Activated CD4-positive, alpha-beta T cell treated with anti-CD3 and anti-CD28 coated beads, Interleukin-2, amount 50 U/mL, for 4 hours (primary cell): ENCODE results near the gene DNAL4.

Source experiments
- DNase-seq, 2 experiments: peaks; one replicate each; pipeline ENCODE4 v3.0.0-alpha.2; 2020

Gene DNAL4

DNA sequence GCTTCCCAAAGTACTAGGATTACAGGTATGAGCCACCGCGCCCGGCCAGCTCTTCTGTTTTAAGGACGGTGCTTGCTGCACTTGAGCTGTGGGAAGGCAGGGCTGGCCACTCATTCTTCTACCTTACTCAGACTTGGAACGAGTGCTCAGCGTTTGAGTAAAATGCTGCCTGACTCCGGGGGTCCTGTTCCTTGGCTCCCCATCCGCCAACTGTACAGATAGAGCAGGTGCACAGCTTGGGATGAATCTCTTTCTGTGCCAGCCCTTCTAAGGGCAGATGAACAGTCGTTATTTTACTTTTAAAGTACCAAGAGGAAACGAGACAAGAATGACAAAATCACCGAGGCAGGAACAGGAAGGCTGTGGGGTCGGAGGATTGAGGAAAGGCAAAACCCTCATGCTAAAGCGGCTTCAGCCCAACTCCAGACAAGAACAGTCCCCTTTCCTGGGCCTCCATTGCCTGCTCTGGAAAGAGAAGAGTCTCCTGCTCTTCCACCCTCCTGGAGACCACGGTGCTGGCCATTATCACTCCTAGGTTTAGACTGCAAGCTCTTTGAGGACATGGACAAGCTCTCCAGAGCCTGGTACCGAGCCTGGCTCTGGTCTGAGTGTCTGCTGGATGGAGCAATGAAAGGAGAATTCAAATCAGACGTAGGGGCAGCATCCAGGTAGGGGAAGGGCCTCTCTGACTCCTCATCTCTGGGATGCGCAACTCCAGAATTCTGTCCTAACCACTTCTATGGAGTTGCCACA lies 37.1 kb downstream of the DNAL4 start:
- no peak for DNase-seq

DNA sequence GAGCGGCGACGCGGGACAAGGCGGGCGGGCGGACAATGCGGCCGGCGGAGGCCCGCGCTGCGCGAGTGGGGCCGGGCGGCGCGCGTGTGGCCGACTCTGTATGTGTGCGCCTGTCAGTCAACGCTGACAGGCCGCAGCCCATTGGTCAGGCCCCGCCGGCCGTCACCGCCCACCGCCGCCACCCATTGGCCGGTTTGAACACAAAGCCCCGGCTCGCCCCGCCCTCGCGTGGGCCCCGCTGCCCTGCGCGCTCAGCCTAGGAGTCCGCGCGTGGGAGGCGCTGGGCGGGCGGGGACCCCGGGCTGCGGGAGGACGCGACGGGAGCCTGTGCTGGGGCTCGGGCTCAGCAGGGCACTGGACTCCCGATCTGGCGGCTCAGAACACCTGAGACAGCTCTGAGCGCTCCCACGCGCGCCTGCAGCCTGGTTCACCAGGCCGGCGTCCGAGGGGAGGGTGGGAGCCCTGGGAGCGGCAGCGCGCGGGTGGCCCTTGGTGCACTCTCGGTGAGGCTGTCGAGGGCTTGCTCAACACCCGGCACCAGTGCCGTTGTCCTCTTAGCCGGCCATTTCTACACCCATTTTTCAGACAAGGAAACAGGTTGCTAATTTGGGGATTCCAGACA lies 37.9 kb downstream of the DNAL4 start, which contains the start of gene SUN2:
Gene SUN2 (minus strand): TSS at position 88 of the 622 bp plus-strand sequence. CDS start 3,370 bp downstream, outside the sequence.
- DNase-seq: peak; percentile 94 to 95

DNA sequence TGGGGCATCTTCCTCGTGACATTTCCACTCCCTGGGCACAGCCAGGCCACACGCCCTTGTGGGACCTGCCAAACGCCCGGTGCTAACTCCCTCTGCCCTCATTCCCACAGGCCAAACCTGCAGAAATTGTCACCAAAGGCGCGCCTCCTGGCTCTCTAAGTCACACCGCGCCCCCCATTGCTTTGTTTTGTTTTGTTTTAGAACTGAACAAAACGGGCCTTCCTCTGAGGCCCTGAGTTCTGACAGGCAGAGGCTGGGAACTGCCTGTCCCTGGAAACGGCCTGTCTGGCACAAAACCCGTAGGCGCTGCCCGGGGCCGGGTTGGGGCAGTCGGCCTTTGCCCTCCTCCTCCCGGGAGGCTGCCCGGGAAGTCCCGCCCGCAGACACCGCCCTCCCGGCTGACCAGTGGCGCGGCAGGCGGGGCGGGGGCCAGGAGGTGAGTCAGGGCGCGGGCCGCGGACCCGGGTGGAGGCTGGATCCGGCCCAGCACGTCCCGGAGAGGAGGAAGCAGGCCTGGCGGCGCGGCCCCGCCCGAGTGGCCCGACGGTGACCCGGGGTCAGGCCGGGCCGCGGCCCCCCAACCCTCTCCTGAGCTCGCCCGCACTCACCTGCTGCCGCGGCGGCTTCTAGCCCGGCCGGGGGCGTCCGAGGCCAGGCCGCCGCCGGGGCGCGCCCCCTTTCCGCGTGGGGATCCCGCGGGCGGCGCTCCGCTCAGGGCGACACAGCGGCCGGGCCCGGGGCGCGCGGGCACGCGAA lies 38.6 kb downstream of the DNAL4 start:
- peak in 1 of 2 experiments; percentile 14 for DNase-seq

DNA sequence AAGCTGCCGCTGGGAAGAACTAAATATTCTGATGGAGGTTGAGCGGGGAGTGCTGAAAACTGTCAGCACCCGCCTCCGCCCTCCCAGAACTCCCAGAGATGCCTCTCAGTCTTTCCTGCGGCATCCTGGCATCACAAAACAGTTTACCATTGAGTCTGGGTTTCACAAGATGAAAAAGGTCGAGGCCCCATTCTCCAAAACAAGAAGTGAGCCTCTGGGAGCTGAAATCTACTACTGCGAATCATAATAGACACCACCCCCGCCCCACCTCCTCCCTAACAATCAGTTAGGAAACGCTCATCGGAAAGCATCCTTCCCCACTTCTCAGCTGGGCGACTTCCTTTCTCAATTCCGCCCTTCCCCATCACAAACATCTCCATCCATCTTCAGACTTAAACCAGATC lies 39.2 kb downstream of the DNAL4 start:
- peak in 1 of 2 experiments; percentile 24 for DNase-seq

DNA sequence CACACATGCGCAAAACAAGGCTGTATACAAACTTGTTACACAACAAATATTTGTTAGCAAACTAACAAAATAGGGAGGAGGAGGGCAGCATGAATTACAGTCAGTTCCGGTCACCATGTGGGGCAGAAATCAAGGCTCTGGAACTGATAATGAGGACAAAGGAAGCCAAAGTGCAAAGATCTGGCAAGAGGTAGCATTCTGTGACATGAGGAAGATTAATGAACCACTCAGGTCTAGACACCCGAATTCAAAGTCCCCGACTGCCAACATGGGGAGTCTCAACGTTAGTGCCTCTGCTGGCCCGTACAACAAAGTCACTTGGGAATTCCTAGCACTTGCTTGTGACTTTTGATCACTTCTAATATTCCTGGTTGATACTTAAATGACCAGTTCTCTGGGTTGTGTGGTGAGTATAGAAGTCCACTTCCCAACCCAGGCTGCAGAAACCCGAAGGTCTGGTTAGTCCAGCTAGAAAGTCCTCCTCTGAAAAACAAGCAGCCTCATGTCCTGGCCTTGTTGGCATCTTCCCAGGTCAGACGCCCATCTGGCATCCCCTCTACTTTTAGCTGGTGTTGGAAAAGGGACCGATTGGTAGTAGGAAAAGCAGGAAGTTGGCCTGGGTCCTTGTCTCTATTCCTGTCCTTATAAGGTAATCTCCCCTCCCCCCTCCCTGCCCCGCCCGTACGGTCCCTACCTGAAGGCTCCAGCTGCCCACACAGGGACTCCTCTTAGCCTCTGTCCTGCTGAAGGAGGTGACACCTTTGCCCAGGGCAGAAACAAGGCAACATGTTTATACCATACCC lies 39.8 kb downstream of the DNAL4 start:
- DNase-seq: no peak

DNA sequence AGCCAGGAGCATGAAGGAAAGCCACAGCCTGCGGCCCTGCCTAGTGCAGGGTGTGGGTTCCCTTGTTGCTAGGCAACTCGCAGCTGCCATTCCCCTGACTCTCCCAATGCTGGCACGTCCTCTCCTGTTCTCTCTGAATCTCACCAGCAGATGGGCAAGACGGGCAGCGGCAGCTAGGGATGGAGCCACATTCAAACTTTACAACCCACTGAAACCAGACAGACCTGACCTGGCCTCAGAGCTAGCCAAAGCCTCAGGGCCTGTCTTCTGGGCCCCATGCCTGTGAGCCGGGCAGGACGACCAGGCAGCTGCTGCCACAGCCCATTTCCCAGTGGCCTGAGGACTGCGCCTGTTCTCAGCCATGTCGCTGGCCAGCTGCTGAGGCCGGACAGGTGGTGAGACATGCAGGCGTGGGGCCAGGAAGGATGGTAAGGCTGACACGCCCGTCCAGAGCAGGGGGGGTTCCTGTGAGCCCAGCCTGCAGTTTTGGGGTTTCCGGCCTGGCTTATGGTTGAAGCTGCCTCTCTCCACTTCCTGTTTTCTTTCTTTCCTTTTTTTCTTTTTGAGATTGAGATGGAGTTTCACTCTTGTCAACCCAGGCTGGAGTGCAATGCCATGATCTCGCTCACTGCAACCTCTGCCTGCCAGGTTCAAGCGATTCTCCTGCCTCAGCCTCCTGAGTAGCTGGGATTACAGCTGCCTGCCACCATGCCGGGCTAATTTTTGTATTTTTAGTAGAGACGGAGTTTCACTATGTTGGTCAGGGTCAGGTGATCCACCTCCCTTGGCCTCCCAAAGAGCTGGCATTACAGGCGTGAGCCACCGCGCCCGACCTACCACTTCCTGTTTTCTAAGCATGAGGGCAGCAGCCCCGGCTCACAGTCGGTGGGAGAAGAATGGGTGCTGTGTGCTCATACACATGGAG lies 42.3 kb downstream of the DNAL4 start:
- DNase-seq: peak; percentile 30 to 41

DNA sequence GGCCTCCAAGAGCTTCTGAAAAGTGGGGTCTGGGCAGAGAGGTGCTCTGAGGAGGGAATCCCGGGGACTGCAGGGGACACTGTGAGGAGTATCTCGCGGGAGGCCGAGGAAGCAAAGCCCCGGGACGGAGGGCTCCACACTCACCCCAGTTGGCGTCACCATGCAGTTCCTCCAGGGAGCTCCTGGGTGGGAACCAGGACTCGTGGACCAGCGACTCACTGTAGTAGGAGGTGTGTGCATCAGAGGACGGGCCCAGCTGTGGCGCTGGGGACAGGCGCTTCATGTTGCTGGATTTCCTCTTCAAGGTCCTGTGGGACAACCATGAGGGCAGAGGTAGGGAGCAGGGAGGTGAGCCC lies 42.9 kb downstream of the DNAL4 start:
- DNase-seq: no peak

DNA sequence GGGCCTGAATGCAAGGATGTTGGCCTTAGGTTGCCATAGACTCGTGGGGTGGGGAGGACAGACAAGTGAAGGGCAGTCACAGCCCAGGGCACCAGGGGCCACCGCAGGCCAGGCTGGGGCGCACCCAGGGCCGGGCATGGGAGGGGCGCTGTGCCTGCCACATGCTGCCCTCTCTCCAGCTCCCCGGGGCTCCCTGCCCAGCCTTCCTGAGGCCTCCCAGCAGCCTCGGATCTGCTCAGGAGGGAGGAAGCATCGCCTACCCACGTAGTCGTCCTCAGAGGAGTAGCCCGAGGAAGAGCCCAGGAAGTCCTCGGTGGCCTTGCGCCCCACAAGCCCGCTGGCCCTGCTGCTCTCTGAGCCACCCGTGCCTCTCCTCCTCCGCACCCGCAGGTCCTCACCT lies 43.3 kb downstream of the DNAL4 start:
- no peak for DNase-seq

DNA sequence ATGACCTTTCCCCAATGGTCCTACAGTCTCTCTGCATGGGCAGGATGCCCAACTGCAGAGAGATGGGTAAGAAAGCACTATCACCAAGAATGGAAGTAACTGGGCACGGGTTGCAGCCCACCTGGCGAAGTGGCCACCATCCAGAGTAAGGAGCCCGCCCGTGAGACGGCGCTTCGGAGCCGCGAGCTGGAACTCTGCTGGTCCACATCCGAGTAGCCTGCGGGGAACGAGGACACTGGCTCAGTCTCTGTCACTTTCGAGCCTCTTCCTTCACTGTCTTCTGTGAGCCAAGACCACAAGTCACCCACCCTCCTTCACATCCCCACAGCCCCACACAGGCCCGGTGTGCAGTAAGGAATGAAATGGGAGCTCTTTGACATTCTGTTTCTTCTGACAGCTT lies 43.8 kb downstream of the DNAL4 start:
- no peak for DNase-seq

DNA sequence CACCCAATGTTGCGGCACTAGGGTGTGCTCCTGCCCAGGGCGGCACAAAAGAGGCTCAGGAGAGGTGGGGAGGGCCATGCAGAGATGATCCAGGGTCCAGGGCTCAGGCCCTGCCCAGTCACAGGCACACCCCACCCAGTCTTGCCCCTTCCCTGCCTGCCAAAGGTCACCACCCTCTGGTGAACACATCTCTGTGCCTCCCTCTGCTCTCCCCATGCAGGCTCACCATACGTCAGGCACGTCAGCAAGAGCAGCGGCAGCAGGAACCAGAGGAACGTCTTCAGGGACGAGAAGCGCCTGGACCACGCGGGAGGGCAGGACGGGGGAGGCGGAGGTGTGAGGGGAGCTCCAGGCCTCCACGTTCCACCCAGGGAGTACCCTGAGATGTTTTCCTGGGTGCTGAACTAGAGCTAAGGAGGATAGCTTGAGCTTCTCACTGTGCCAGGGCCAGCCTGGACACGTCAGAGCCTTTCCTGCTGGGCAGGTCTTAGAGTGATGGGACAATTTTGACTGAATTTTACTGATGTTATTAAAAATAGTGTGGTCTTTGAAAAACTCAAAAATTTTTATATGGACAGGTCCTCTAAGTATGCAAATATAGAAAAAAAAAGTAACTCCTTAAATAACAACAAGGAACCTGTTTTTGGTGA lies 45.3 kb downstream of the DNAL4 start:
- no peak for DNase-seq

DNA sequence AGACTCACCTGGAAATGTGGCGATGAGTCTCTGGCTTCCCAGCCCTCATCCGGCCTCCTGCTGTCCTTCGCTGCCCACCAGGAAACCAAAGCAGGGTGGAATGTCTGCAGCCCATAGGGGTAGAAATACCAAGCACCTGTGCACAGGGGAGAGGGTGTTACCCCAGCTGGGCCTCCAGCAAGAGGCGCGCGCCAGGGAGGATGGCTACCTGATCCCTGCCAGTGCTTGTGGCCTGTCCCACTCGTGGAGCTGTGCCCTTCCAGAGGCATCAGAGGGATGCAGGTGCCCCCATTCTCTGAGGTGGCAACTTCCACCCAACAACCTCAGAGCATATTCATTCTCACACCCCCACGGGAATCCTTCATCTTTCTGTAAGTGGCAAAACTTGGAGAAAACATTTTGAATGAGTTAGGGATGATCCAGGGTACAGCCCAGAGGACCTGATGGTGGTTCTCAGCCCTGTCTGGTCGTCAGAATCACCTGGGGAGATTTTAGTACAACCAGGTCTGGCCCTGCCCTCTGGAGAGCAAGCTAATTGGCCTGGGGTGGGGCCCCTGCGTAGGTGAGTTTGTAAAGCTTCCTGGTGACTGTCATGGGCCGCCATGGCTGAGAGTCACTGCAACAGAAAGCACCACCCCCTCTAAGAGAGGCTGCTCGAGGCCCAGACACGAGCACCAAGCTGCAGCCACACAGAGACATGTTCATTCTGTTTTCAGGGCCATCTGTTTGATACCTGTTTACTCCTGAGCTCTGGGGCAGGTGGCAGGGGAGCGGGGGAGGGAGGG lies 48.1 kb downstream of the DNAL4 start:
- DNase-seq: no peak

DNA sequence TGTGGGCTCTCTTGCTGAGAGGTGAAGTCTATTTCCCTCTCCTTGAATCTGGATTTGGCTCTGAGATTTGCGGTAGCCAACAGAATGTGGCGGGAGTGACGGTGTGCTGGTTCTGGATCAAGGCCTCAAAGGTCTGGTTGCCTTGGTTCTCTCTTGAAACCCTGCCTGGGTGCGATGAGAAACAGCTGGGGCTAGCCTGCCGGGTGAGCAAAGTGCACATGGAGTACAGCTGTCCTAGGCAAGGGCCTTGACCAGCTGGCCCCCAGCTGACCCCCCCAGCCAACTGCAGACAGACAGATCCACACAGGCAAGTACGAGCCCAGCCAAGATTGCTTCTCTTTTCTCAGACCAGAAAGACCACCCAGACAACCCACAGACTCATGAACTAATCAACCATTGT lies 49.0 kb downstream of the DNAL4 start:
- DNase-seq: no peak

DNA sequence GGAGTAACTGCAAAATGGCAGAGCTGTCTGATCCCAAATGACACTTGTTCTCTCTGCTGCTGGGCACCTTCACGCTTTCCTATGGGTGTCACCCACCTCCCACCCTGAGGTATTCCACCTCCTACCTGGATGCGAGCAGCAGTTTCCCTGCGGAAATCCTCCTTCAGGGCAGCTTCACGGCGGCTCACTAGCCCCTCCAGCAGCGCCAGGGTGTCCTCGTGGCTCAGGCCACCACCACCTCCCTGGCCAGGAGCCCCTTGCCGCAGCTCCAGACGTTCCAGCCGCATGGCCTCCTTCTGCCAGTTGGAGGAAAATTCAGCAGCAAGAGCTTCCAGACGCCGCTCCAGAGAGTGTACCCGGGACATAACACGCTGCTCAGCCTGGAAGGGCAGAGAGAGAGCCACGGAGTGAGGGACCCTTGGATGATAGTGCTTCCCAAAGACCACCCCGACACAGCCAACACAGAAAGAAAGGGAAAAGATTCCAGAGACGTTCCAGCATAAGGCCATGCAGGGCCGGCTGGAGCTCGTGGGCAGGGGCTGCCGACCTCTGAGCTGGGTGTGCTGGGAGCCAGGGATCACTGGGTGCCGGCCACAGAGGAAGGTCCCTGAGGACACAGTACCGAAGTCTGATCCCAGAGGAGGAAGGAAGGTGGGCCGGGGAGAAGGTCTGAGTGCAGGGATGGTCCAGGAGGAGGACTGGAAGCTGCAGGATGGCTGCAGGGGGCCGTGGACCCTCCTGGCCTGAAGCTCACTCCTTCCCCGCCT lies 51.6 kb downstream of the DNAL4 start:
- no peak for DNase-seq

DNA sequence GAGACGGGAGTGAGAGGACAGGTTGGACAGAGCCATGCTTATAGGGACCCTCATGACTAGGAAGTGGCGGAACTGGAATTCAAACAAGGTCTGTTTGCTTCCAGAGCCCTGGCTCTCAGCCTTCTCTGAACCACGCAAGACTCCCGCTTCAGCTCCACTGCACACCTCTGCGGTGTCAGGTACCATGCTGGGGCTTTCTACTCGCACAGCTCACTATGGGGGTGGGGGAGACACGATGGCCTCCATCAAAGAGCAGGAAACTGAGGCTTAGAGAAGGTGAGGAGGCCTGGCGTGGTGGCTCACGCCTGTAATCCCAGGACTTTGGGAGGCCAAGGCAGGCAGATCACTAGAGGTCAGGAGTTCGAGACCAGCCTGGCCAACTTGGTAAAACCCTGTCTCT lies 52.4 kb downstream of the DNAL4 start:
- DNase-seq: no peak

DNA sequence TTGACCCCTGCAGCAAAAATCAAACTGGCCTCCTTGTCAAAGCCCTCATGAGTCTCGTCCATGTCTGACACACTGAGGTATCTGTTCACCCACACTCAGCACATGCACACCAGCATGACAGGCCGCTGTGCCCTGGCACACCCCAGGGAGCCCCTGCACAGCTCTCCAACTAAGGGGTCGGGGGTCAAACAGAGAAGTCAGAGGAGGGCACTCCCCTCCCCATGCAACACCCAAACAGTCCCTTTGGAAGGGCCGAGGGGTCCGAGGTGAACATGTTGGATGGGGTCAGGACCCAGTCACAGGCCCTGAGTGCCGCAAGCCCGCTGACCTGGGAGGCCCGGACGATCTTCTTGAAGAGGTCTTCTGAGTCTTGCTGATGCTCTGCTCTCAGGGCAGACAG lies 52.8 kb downstream of the DNAL4 start:
- DNase-seq: no peak

DNA sequence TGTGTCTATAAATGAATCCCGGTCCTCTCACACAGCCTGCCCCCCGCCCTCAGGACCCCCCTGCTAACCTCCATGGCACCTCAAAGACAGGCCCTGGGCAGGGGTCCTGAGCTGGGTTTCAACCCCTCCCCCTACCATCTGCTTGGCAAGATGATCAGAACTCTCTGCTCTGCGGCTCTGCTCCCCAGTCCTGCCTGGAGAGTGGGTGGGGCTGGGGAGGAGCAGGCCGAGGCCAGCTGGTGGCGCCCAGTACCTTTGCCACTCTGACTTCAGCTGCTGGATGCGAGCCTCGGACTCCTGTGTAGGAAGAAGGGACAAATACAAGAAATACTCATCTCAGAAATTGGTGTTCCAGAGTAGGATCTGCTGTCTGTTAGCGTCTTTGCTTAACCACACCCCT lies 53.2 kb downstream of the DNAL4 start:
- no peak for DNase-seq

DNA sequence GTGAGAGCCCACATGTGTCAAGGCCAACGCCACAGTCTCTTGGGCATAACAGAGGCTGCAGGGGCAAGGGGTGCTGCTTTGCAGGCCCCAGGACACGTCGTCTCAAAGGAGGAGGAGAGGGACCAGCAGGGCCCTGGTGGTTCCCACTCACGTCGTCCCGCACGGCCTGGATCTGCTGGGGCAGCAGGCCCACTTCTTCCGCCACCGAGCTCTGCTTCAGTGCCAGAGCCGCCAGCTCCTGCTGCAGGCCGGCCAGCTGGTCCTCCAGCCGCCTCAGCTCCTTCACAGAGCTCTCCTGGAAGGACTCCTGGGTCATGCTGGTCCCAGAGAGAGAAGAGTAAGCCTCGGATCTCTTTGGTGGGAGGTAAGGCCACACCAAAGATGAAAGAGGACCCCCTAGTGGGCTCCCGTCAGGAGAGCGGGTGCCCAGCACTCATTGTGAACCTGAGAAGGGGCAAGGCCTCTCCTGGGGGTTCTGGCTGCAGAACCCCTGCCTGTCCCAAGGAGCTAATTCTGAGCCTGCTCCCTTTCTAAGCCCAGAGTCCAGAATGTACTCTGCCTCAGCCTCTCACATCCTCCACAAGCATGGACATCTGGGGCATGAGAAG lies 53.7 kb downstream of the DNAL4 start:
- DNase-seq: no peak

DNA sequence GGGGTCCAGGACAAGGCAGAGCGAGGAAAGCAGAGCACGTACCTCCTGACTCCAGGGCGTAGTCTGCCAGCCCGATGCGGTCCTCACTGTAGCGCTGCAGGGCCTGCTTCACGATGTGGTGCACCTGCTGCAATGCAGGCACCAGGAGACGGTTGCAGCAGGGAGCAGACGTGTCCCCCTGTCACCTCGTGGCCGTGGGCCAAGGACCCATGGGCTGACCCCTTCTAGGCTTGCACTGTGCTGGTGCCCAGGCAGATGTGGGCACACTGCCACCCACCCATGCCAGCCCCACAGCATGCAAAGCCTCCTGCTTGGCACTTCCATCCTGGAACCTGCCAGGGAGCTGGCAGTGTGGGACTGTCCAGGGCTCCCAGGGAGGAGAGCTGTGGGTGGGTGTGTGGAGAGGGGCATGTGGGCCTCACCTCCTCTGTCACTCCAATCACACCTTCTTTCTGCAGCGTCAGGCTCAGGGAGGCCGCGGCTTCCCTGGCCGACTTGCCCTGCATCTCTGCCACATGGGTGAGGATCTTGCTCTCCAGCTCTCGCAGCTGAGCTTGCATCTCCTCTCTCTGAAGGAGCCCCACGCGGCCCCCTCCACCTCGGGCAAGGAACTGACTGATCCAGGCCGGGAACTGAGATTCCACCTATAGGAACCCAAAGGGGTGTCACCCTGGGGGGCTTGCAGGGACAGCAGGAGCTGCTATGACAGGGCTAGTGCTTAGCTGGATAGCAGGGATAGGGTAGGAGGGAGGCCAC lies 54.5 kb downstream of the DNAL4 start:
- no peak for DNase-seq
